K562 (cell line): ENCODE measurements around the gene IGF1R. TPM values are rescaled to one million over a fixed set of nuclear protein-coding genes. Genes with fewer than 3 reads are reported as not detected.

Source experiments
- ATAC-seq: fragments of 200-7000 bp; cut with Tn5 transposase; 3 replicates; pipeline ENCODE4 v1.9.1; 2020; ENCODE audit warnings: moderate library complexity
- BruUV-seq: library from RNA; stranded (reverse); fragments of 400-500 nt; replicated peaks from 2 replicates; lab custom pipeline; 2021; lab: Mats Ljungman, UMichigan
- CTCF ChIA-PET: fragments of 300-600 bp; formaldehyde crosslinking; extraction: SDS; loops from one replicate; lab custom pipeline; 2021; ENCODE audit warnings: low intra/inter-chr PET ratio; lab: Yijun Ruan, JAX
- POLR2A ChIA-PET: fragments of 300-600, 350-650 bp; sonication (Branson Sonifier 250); formaldehyde crosslinking; extraction: SDS; loops from one replicate; lab custom pipeline; 2021; ENCODE audit warnings: antibody characterized with exemption, inconsistent platforms; lab: Yijun Ruan, JAX
- DNase-seq, 4 experiments: peaks; one replicate each; pipeline versions ENCODE4 v3.0.0 to v3.0.0-alpha.2; 2011 to 2018; ENCODE audit warnings: low spot score in 3 of 4, mixed read lengths in 3 of 4; ENCODE audit errors: extremely low read depth in 1 of 4
- FAIRE-seq: peaks from 2 replicates; lab custom pipeline; 2011; peaks lifted over from hg19 to GRCh38; lab: Jason Lieb, UNC
- H2AFZ ChIP-seq: 2 replicates; pipeline ENCODE4 v1.6.0; 2011; ENCODE audit warnings: low read depth, low read length, control low read depth, inconsistent platforms
- H3K27ac ChIP-seq: fragments of 200-600 bp; 3 replicates; pipeline ENCODE4 v1.8.0; 2011; ENCODE audit warnings: low read depth, mild to moderate bottlenecking, control low read depth, inconsistent platforms, low read length, moderate library complexity, mixed read lengths; ENCODE audit errors: extremely low read depth
- H3K27me3 ChIP-seq, 2 experiments: fragments of 300-600 bp in 1 of 2; 2 replicates in 1 of 2; 3 replicates in 1 of 2; pipeline versions ENCODE4 v1.6.0 to v1.8.0; 2011; ENCODE audit warnings: inconsistent platforms in 2 of 2, low read length in 2 of 2, mild to moderate bottlenecking in 1 of 2, mixed read lengths in 1 of 2, moderate library complexity in 1 of 2; ENCODE audit not compliant: control insufficient read depth in 2 of 2, insufficient read depth in 2 of 2
- H3K36me3 ChIP-seq: fragments of 300-600 bp; 3 replicates; pipeline ENCODE4 v1.8.0; 2011; ENCODE audit warnings: mild to moderate bottlenecking, low read length, inconsistent platforms; ENCODE audit not compliant: control insufficient read depth, insufficient read depth
- H3K4me1 ChIP-seq, 2 experiments: fragments of 200-600 bp in 1 of 2; replicated peaks in 1 of 2; 2 replicates in 1 of 2; 3 replicates in 1 of 2; pipeline versions ENCODE4 v1.5.1 to v1.8.0; 2011; ENCODE audit warnings: inconsistent platforms in 2 of 2, low read length in 2 of 2, mild to moderate bottlenecking in 1 of 2, mixed read lengths in 1 of 2, moderate library complexity in 1 of 2; ENCODE audit not compliant: control insufficient read depth in 2 of 2, insufficient read depth in 2 of 2
- H3K4me2 ChIP-seq: 2 replicates; pipeline ENCODE4 v1.6.1; 2011; ENCODE audit warnings: low read length, control low read depth, inconsistent platforms, mixed read lengths; ENCODE audit not compliant: insufficient read depth
- H3K4me3 ChIP-seq: fragments of 200-600 bp; sonication (generic), shearing (Covaris generic); 2 replicates; pipeline ENCODE4 v1.5.1; 2016; ENCODE audit warnings: control low read depth, inconsistent platforms
- H3K79me2 ChIP-seq: fragments of 200-600 bp; 3 replicates; pipeline ENCODE4 v1.8.0; 2011; ENCODE audit warnings: low read length, inconsistent platforms; ENCODE audit not compliant: control insufficient read depth, insufficient read depth
- H3K9ac ChIP-seq, 2 experiments: 2 replicates each; pipeline versions ENCODE4 v1.6.0 to v1.6.1; 2011; ENCODE audit warnings: low read depth in 2 of 2, low read length in 2 of 2, control low read depth in 1 of 2, inconsistent platforms in 1 of 2, mild to moderate bottlenecking in 1 of 2, mixed read lengths in 1 of 2; ENCODE audit not compliant: insufficient read depth in 1 of 2
- H3K9me1 ChIP-seq: one replicate; pipeline ENCODE4 v1.6.0; 2011; ENCODE audit warnings: inconsistent platforms, mild to moderate bottlenecking, low read length, moderate library complexity; ENCODE audit not compliant: control insufficient read depth, insufficient read depth
- H3K9me3 ChIP-seq: replicated peaks from 2 replicates; pipeline ENCODE4 v1.5.1; 2011; ENCODE audit warnings: low read depth, low read length, inconsistent platforms; ENCODE audit not compliant: control insufficient read depth, insufficient read depth
- H4K20me1 ChIP-seq: replicated peaks from 2 replicates; pipeline ENCODE4 v1.6.1; 2011; ENCODE audit warnings: low read length, inconsistent platforms, mixed read lengths; ENCODE audit not compliant: control insufficient read depth, insufficient read depth
- ATF3 ChIP-seq, 2 experiments: fragments of 450-650 bp in 1 of 2; sonication (generic) in 1 of 2; formaldehyde crosslinking in 1 of 2; IDR thresholded peaks in 1 of 2; conservative IDR thresholded peaks in 1 of 2; 2 replicates each; pipeline versions ENCODE4 v1.6.1 to v1.8.1; 2016 to 2023; ENCODE audit warnings: mild to moderate bottlenecking in 2 of 2, moderate library complexity in 2 of 2, inconsistent platforms in 1 of 2, missing genetic modification reagents in 1 of 2
- CAMTA2 ChIP-seq: fragments of 250-450 bp; sonication (Bioruptor Pico); conservative IDR thresholded peaks from 2 replicates; pipeline ENCODE4 v1.5.1; 2022
- FOXA3 ChIP-seq, 2 experiments: fragments of 450-650 bp in 1 of 2; sonication (generic) in 1 of 2; formaldehyde crosslinking; IDR thresholded peaks in 1 of 2; conservative IDR thresholded peaks in 1 of 2; 2 replicates each; pipeline versions ENCODE4 v1.4.0 to v1.8.0; 2020 to 2022; ENCODE audit warnings: mild to moderate bottlenecking in 2 of 2, missing genetic modification reagents in 1 of 2
- KLF6 ChIP-seq: fragments of 250-450 bp; sonication (Bioruptor Pico); IDR thresholded peaks from 2 replicates; pipeline ENCODE4 v1.4.0; 2020; ENCODE audit warnings: mild to moderate bottlenecking, moderate library complexity, borderline replicate concordance
- PHF20 ChIP-seq: fragments of 450-650 bp; IDR thresholded peaks from 2 replicates; pipeline ENCODE4 v1.6.1; 2018; ENCODE audit not compliant: partially characterized antibody
- STAT6 ChIP-seq: sonication (generic); formaldehyde crosslinking; IDR thresholded peaks from 2 replicates; pipeline ENCODE4 v1.8.1; 2023; ENCODE audit warnings: mild to moderate bottlenecking, missing genetic modification reagents
- TEAD4 ChIP-seq, 2 experiments: sonication (generic) in 1 of 2; formaldehyde crosslinking in 1 of 2; IDR thresholded peaks; 2 replicates each; pipeline versions ENCODE4 v1.6.1 to v1.8.0; 2012 to 2022; ENCODE audit warnings: borderline replicate concordance in 1 of 2, inconsistent platforms in 1 of 2, low read length in 1 of 2, mild to moderate bottlenecking in 1 of 2, missing genetic modification reagents in 1 of 2
- THRA ChIP-seq: fragments of 450-650 bp; IDR thresholded peaks from 2 replicates; pipeline ENCODE4 v1.6.1; 2017; ENCODE audit warnings: mild to moderate bottlenecking, moderate library complexity
- ZBTB9 ChIP-seq: fragments of 450-650 bp; formaldehyde crosslinking; IDR thresholded peaks from 2 replicates; pipeline ENCODE4 v1.4.0; 2020; ENCODE audit warnings: mild to moderate bottlenecking, moderate library complexity
- ZC3H11A ChIP-seq: IDR thresholded peaks from 2 replicates; pipeline ENCODE4 v1.6.1; 2012; ENCODE audit warnings: low read depth, low read length, improper control_type of control experiment
- ZNF143 ChIP-seq: sonication (generic); formaldehyde crosslinking; IDR thresholded peaks from 2 replicates; pipeline ENCODE4 v1.9.0; 2022; ENCODE audit warnings: mild to moderate bottlenecking, missing genetic modification reagents
- ZNF311 ChIP-seq: fragments of 250-450 bp; sonication (Bioruptor Pico); IDR thresholded peaks from 2 replicates; pipeline ENCODE4 v1.4.0; 2020; ENCODE audit warnings: mild to moderate bottlenecking, moderate library complexity
- ZNF316 ChIP-seq: fragments of 450-650 bp; IDR thresholded peaks from 2 replicates; pipeline ENCODE4 v1.6.1; 2016
- WGBS: fragments of 100-300 bp; shearing (Covaris generic); methylation state at CpG from one replicate; pipeline ENCODE4 v1.1.6; 2016; ENCODE audit warnings: low coverage, mixed read lengths; ENCODE audit not compliant: insufficient coverage; ENCODE audit errors: missing lambda C conversion rate; 5-methylcytosine and 5-hydroxymethylcytosine counted together
- in situ Hi-C: fragments of 300-500 bp; cut with MboI; formaldehyde crosslinking; loops from 4 replicates; pipeline ENCODE4 v1.15.0; 2018; ENCODE audit warnings: inconsistent platforms, mixed read lengths
- intact Hi-C: fragments of 100-400 bp; cut with micrococcal nuclease; formaldehyde crosslinking; loops from 2 replicates; pipeline ENCODE4 v1.14.2; 2022
- polyA plus RNA-seq, 8 experiments: library from polyadenylated mRNA; depleted of rRNA in 4 of 8; stranded (reverse) in 5 of 8; unstranded in 3 of 8; fragments of >200 nt; fragmentation: Nextera tagmentation in 2 of 8; fragmentation: Illumina TruSeq in 1 of 8; extraction: Ambion mirVana in 2 of 8; extraction: Trizol in 1 of 8; gene quantifications; 2 replicates each; pipeline versions ENCODE4 v1.2.1 to v1.2.3, GENCODE V29; 2011 to 2014; ENCODE audit warnings: inconsistent platforms in 1 of 8, missing spikeins in 1 of 8
- total RNA-seq, 7 experiments: library from RNA; depleted of rRNA in 6 of 7; stranded (reverse); fragments of >200 nt in 6 of 7; fragmentation: Illumina TruSeq in 2 of 7; extraction: Trizol in 2 of 7; gene quantifications; 2 replicates each; pipeline versions ENCODE4 v1.2.1 to v1.2.3, GENCODE V29; 2011 to 2021; ENCODE audit warnings: low replicate concordance in 1 of 7
- TF ChIP-seq, protein P1 (sequence below), 2 experiments: fragments of 450-650 bp in 1 of 2; sonication (generic) in 1 of 2; formaldehyde crosslinking; conservative IDR thresholded peaks; 2 replicates each; pipeline versions ENCODE4 v1.4.0 to v1.8.1; 2020 to 2022; ENCODE audit warnings: mild to moderate bottlenecking in 1 of 2, missing genetic modification reagents in 1 of 2
- TF ChIP-seq, protein P2 (sequence below): fragments of 250-450 bp; sonication (Bioruptor Pico); IDR thresholded peaks from 2 replicates; pipeline ENCODE4 v1.9.0; 2021; ENCODE audit warnings: mild to moderate bottlenecking

IGF1R gene
- total and polyA plus RNA-seq, 9 of the 15 experiments (the other 6 are each of a cell fraction or from before 2014, with no cell fraction given): 0.35 to 8.0 (median 1.6) TPM

GRCh38 chr15:98930576-98930975, 282.2 kb downstream of the IGF1R start:
- Histone ChIP-seq H3K9me3 (no peaks in the 10 kb centered on the region), H3K4me1 (no peaks in the 10 kb centered on the region), H2AFZ (no peak overlapping the region), H4K20me1 (no peaks in the 10 kb centered on the region; the same call in 1 of the 2 replicates), H3K36me3 (no peaks in the 10 kb centered on the region), H3K27me3 (peaks cover 13 to 31% of the 10 kb centered on the region in 2 experiments), H3K27ac (no peak overlapping the region), H3K9ac (no peak overlapping the region), H3K4me2 (no peak overlapping the region), H3K79me2 (no peaks in the 10 kb centered on the region), H3K9me1 (no peaks in the 10 kb centered on the region), H3K4me3 (no peak overlapping the region)
- no TSS peak for BruUV-seq
- WGBS: 23% methylated on average over 4 of the region's 4 CpGs
- in situ Hi-C loops: no loop called here
- intact Hi-C loops: no loop called here
- ATAC-seq (no peak), DNase-seq (no peak), FAIRE-seq (no peak)
- ChIA-PET POLR2A (no interaction called here), CTCF (no interaction called here)
- no peak for TF ChIP-seq STAT6 (CRISPR knock-in tag)
- TF ChIP-seq ATF3 (IDR thresholded peaks at IDR 0.05): no peak
- TF ChIP-seq ATF3 (CRISPR knock-in tag; conservative IDR thresholded peaks at IDR 0.05): no peak
- TF ChIP-seq ZNF316: no peak
- no peak for TF ChIP-seq TEAD4 (IDR thresholded peaks at IDR 0.05; ENCODE audit: low read length)
- TF ChIP-seq TEAD4 (CRISPR knock-in tag; IDR thresholded peaks at IDR 0.05; ENCODE audit: borderline replicate concordance): no peak
- TF ChIP-seq FOXA3 (CRISPR knock-in tag; conservative IDR thresholded peaks at IDR 0.05 in 1 of 2, IDR thresholded peaks at IDR 0.05 in 1 of 2): no peak
- no peak for TF ChIP-seq ZBTB9
- TF ChIP-seq, protein P1, sequence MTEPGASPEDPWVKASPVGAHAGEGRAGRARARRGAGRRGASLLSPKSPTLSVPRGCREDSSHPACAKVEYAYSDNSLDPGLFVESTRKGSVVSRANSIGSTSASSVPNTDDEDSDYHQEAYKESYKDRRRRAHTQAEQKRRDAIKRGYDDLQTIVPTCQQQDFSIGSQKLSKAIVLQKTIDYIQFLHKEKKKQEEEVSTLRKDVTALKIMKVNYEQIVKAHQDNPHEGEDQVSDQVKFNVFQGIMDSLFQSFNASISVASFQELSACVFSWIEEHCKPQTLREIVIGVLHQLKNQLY (CRISPR knock-in tag; conservative IDR thresholded peaks at IDR 0.05): no peak
- TF ChIP-seq ZC3H11A: no peak
- TF ChIP-seq THRA: no peak
- no peak for TF ChIP-seq KLF6
- TF ChIP-seq ZNF143 (CRISPR knock-in tag): no peak
- TF ChIP-seq PHF20: no peak
- no peak for TF ChIP-seq ZNF311 (CRISPR knock-in tag)
- TF ChIP-seq, protein P2, sequence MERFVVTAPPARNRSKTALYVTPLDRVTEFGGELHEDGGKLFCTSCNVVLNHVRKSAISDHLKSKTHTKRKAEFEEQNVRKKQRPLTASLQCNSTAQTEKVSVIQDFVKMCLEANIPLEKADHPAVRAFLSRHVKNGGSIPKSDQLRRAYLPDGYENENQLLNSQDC (CRISPR knock-in tag): no peak
- no peak for TF ChIP-seq CAMTA2 (CRISPR knock-in tag)
